K562 (cell line): ENCODE measurements around the gene MSGN1. TPM values are rescaled to one million over a fixed set of nuclear protein-coding genes. Genes with fewer than 3 reads are reported as not detected.

Experiments used
- ATAC-seq: fragments of 200-7000 bp; cut with Tn5 transposase; 3 replicates; pipeline ENCODE4 v1.9.1; 2020; ENCODE audit warnings: moderate library complexity
- BruUV-seq: library from RNA; stranded (reverse); fragments of 400-500 nt; replicated peaks from 2 replicates; lab custom pipeline; 2021; lab: Mats Ljungman, UMichigan
- CTCF ChIA-PET: fragments of 300-600 bp; formaldehyde crosslinking; extraction: SDS; loops from one replicate; lab custom pipeline; 2021; ENCODE audit warnings: low intra/inter-chr PET ratio; lab: Yijun Ruan, JAX
- POLR2A ChIA-PET: fragments of 300-600, 350-650 bp; sonication (Branson Sonifier 250); formaldehyde crosslinking; extraction: SDS; loops from one replicate; lab custom pipeline; 2021; ENCODE audit warnings: antibody characterized with exemption, inconsistent platforms; lab: Yijun Ruan, JAX
- DNase-seq, 4 experiments: peaks; one replicate each; pipeline versions ENCODE4 v3.0.0 to v3.0.0-alpha.2; 2011 to 2018; ENCODE audit warnings: low spot score in 3 of 4, mixed read lengths in 3 of 4; ENCODE audit errors: extremely low read depth in 1 of 4
- FAIRE-seq: peaks from 2 replicates; lab custom pipeline; 2011; peaks lifted over from hg19 to GRCh38; lab: Jason Lieb, UNC
- H2AFZ ChIP-seq: 2 replicates; pipeline ENCODE4 v1.6.0; 2011; ENCODE audit warnings: low read depth, low read length, control low read depth, inconsistent platforms
- H3K27ac ChIP-seq: fragments of 200-600 bp; 3 replicates; pipeline ENCODE4 v1.8.0; 2011; ENCODE audit warnings: low read depth, mild to moderate bottlenecking, control low read depth, inconsistent platforms, low read length, moderate library complexity, mixed read lengths; ENCODE audit errors: extremely low read depth
- H3K27me3 ChIP-seq, 2 experiments: fragments of 300-600 bp in 1 of 2; 2 replicates in 1 of 2; 3 replicates in 1 of 2; pipeline versions ENCODE4 v1.6.0 to v1.8.0; 2011; ENCODE audit warnings: inconsistent platforms in 2 of 2, low read length in 2 of 2, mild to moderate bottlenecking in 1 of 2, mixed read lengths in 1 of 2, moderate library complexity in 1 of 2; ENCODE audit not compliant: control insufficient read depth in 2 of 2, insufficient read depth in 2 of 2
- H3K36me3 ChIP-seq: fragments of 300-600 bp; 3 replicates; pipeline ENCODE4 v1.8.0; 2011; ENCODE audit warnings: mild to moderate bottlenecking, low read length, inconsistent platforms; ENCODE audit not compliant: control insufficient read depth, insufficient read depth
- H3K4me1 ChIP-seq, 2 experiments: fragments of 200-600 bp in 1 of 2; replicated peaks in 1 of 2; 2 replicates in 1 of 2; 3 replicates in 1 of 2; pipeline versions ENCODE4 v1.5.1 to v1.8.0; 2011; ENCODE audit warnings: inconsistent platforms in 2 of 2, low read length in 2 of 2, mild to moderate bottlenecking in 1 of 2, mixed read lengths in 1 of 2, moderate library complexity in 1 of 2; ENCODE audit not compliant: control insufficient read depth in 2 of 2, insufficient read depth in 2 of 2
- H3K4me2 ChIP-seq: 2 replicates; pipeline ENCODE4 v1.6.1; 2011; ENCODE audit warnings: low read length, control low read depth, inconsistent platforms, mixed read lengths; ENCODE audit not compliant: insufficient read depth
- H3K4me3 ChIP-seq: fragments of 200-600 bp; sonication (generic), shearing (Covaris generic); 2 replicates; pipeline ENCODE4 v1.5.1; 2016; ENCODE audit warnings: control low read depth, inconsistent platforms
- H3K79me2 ChIP-seq: fragments of 200-600 bp; 3 replicates; pipeline ENCODE4 v1.8.0; 2011; ENCODE audit warnings: low read length, inconsistent platforms; ENCODE audit not compliant: control insufficient read depth, insufficient read depth
- H3K9ac ChIP-seq, 2 experiments: 2 replicates each; pipeline versions ENCODE4 v1.6.0 to v1.6.1; 2011; ENCODE audit warnings: low read depth in 2 of 2, low read length in 2 of 2, control low read depth in 1 of 2, inconsistent platforms in 1 of 2, mild to moderate bottlenecking in 1 of 2, mixed read lengths in 1 of 2; ENCODE audit not compliant: insufficient read depth in 1 of 2
- H3K9me1 ChIP-seq: one replicate; pipeline ENCODE4 v1.6.0; 2011; ENCODE audit warnings: inconsistent platforms, mild to moderate bottlenecking, low read length, moderate library complexity; ENCODE audit not compliant: control insufficient read depth, insufficient read depth
- H3K9me3 ChIP-seq: replicated peaks from 2 replicates; pipeline ENCODE4 v1.5.1; 2011; ENCODE audit warnings: low read depth, low read length, inconsistent platforms; ENCODE audit not compliant: control insufficient read depth, insufficient read depth
- H4K20me1 ChIP-seq: replicated peaks from 2 replicates; pipeline ENCODE4 v1.6.1; 2011; ENCODE audit warnings: low read length, inconsistent platforms, mixed read lengths; ENCODE audit not compliant: control insufficient read depth, insufficient read depth
- ARID2 ChIP-seq: fragments of 450-650 bp; IDR thresholded peaks from 2 replicates; pipeline ENCODE4 v1.6.1; 2017; ENCODE audit warnings: antibody characterized with exemption, mild to moderate bottlenecking
- CBFA2T3 ChIP-seq: fragments of 450-650 bp; IDR thresholded peaks from 2 replicates; pipeline ENCODE4 v1.6.1; 2017
- DPF2 ChIP-seq: fragments of 450-650 bp; IDR thresholded peaks from 2 replicates; pipeline ENCODE4 v1.6.1; 2016
- EP300 ChIP-seq: IDR thresholded peaks from 2 replicates; pipeline ENCODE4 v1.6.1; 2012; ENCODE audit warnings: low read length, improper control_type of control experiment
- FOXO4 ChIP-seq: fragments of 450-650 bp; formaldehyde crosslinking; IDR thresholded peaks from 2 replicates; pipeline ENCODE4 v1.4.0; 2020; ENCODE audit warnings: mild to moderate bottlenecking, moderate library complexity
- HMBOX1 ChIP-seq: sonication (generic); IDR thresholded peaks from 2 replicates; pipeline ENCODE4 v1.6.1; 2016
- ZC3H8 ChIP-seq: fragments of 450-650 bp; IDR thresholded peaks from 2 replicates; pipeline ENCODE4 v1.6.1; 2017
- ZKSCAN1 ChIP-seq: fragments of 150-350 bp; IDR thresholded peaks from 2 replicates; pipeline ENCODE4 v1.6.1; 2016; ENCODE audit warnings: low read depth, low read length
- ZNF764 ChIP-seq: fragments of 250-450 bp; sonication (Bioruptor Pico); IDR thresholded peaks from 2 replicates; pipeline ENCODE4 v1.4.0; 2020; ENCODE audit warnings: low read depth, mild to moderate bottlenecking, moderate library complexity
- WGBS: fragments of 100-300 bp; shearing (Covaris generic); methylation state at CpG from one replicate; pipeline ENCODE4 v1.1.6; 2016; ENCODE audit warnings: low coverage, mixed read lengths; ENCODE audit not compliant: insufficient coverage; ENCODE audit errors: missing lambda C conversion rate; 5-methylcytosine and 5-hydroxymethylcytosine counted together
- in situ Hi-C: fragments of 300-500 bp; cut with MboI; formaldehyde crosslinking; loops from 4 replicates; pipeline ENCODE4 v1.15.0; 2018; ENCODE audit warnings: inconsistent platforms, mixed read lengths
- intact Hi-C: fragments of 100-400 bp; cut with micrococcal nuclease; formaldehyde crosslinking; loops from 2 replicates; pipeline ENCODE4 v1.14.2; 2022
- polyA plus RNA-seq, 8 experiments: library from polyadenylated mRNA; depleted of rRNA in 4 of 8; stranded (reverse) in 5 of 8; unstranded in 3 of 8; fragments of >200 nt; fragmentation: Nextera tagmentation in 2 of 8; fragmentation: Illumina TruSeq in 1 of 8; extraction: Ambion mirVana in 2 of 8; extraction: Trizol in 1 of 8; gene quantifications; 2 replicates each; pipeline versions ENCODE4 v1.2.1 to v1.2.3, GENCODE V29; 2011 to 2014; ENCODE audit warnings: inconsistent platforms in 1 of 8, missing spikeins in 1 of 8
- total RNA-seq, 7 experiments: library from RNA; depleted of rRNA in 6 of 7; stranded (reverse); fragments of >200 nt in 6 of 7; fragmentation: Illumina TruSeq in 2 of 7; extraction: Trizol in 2 of 7; gene quantifications; 2 replicates each; pipeline versions ENCODE4 v1.2.1 to v1.2.3, GENCODE V29; 2011 to 2021; ENCODE audit warnings: low replicate concordance in 1 of 7

Gene MSGN1
- total and polyA plus RNA-seq, 9 of the 15 experiments (the other 6 are each of a cell fraction or from before 2014, with no cell fraction given), result not detected

- no peak for TF ChIP-seq ZKSCAN1
- no peak for TF ChIP-seq ARID2
- TF ChIP-seq HMBOX1, result no peak
- no peak for TF ChIP-seq DPF2
- TF ChIP-seq ZC3H8, result no peak
- no peak for TF ChIP-seq EP300
Observed at GRCh38 chr2:17793296-17793695, 23.0 kb upstream of the MSGN1 start (continued).

GRCh38 chr2:17793803-17794354, 22.4 kb upstream of the MSGN1 start:
- in situ Hi-C loops (no loop called here), intact Hi-C loops (no loop called here)
- Histone ChIP-seq H3K4me2 (no peak overlapping the region), H3K79me2 (no peaks in the 10 kb centered on the region), H3K9me1 (no peaks in the 10 kb centered on the region), H3K36me3 (no peaks in the 10 kb centered on the region), H4K20me1 (no peaks in the 10 kb centered on the region), H3K4me1 (no peaks in the 10 kb centered on the region), H2AFZ (no peak overlapping the region), H3K9ac (no peak overlapping the region), H3K4me3 (no peak overlapping the region), H3K9me3 (no peaks in the 10 kb centered on the region), H3K27me3 (peaks cover 6 to 25% of the 10 kb centered on the region in 2 experiments; a peak in 4 of 5 replicates), H3K27ac (no peak overlapping the region)
- WGBS, result 3% methylated on average over 5 of the region's 6 CpGs
- TF ChIP-seq ZNF764 (CRISPR knock-in tag) (no peak), CBFA2T3 (0 out of 2 replicates have a peak, but pooled peaks have one; percentile 24), FOXO4 (CRISPR knock-in tag) (no peak)
- DNase-seq, result no peak
- ChIA-PET CTCF (no interaction called here), POLR2A (interaction anchor here (0.8 to 1.3 kb wide), 3 partner anchors 13 to 186 kb away, joined by 3 read pairs; no protein-coding TSS in a partner anchor)
- no TSS peak for BruUV-seq
- ATAC-seq, result no peak
- no peak for FAIRE-seq
